ENCODE data around the gene CUL2. TPM values are rescaled to one million over a fixed set of nuclear protein-coding genes. Genes with fewer than 3 reads are reported as not detected.
A peak's percentile ranks its signal among the peaks of the same experiment; 100 is the strongest.

The CUL2 gene
- total and polyA plus RNA-seq, 7 donors: 12.0 to 37.1 (median 22.5) TPM

- WGBS, 2 donors: 94 to 95% methylated on average over 17 of the region's 17 CpGs
- Histone ChIP-seq H3K4me1 (peaks cover 0 to 21% (median 10%) of the 10 kb centered on the region in 4 donors), H3K36me3 (no peaks in the 10 kb centered on the region), H3K4me3 (no peak overlapping the region), H3K27ac (no peak overlapping the region), H3K27me3 (no peaks in the 10 kb centered on the region), H3K9me3 (no peaks in the 10 kb centered on the region)
- no peak for TF ChIP-seq EP300 (IDR thresholded peaks at IDR 0.05)
- no peak for TF ChIP-seq POLR2AphosphoS5 (IDR thresholded peaks at IDR 0.05)
- no peak for TF ChIP-seq CTCF (IDR thresholded peaks at IDR 0.05)
- no peak for TF ChIP-seq POLR2A (IDR thresholded peaks at IDR 0.05)
- intact Hi-C loops (cut with DNase I): no loop called here
- DNase-seq: no peak
Measured at GRCh38 chr10:34969171-34969570, 121.0 kb downstream of the CUL2 start.

- 78 to 84% methylated on average over 14 of the region's 14 CpGs for WGBS, 2 donors
- no peak overlapping the region for H3K4me3 ChIP-seq
- DNase-seq: no peak
- H3K36me3 ChIP-seq: no peaks in the 10 kb centered on the region
- H3K4me1 ChIP-seq: peaks cover 0 to 21% (median 10%) of the 10 kb centered on the region in 4 donors
- intact Hi-C loops (cut with DNase I): no loop called here
- peak in 2 of 4 donors; percentile 39 to 40 for TF ChIP-seq POLR2AphosphoS5 (IDR thresholded peaks at IDR 0.05)
- no peak for TF ChIP-seq POLR2A (IDR thresholded peaks at IDR 0.05)
- H3K27me3 ChIP-seq: no peaks in the 10 kb centered on the region
- no peaks in the 10 kb centered on the region for H3K9me3 ChIP-seq
- H3K27ac ChIP-seq: peak overlapping the region in 3 of 4 donors; percentile 66 to 69 (median 67)
Measured at GRCh38 chr10:34967335-34967880, 122.7 kb downstream of the CUL2 start.

GRCh38 chr10:34966451-34966850 lies 123.7 kb downstream of the CUL2 start:
- no peak for DNase-seq
- Histone ChIP-seq H3K27me3 (no peaks in the 10 kb centered on the region), H3K9me3 (no peaks in the 10 kb centered on the region), H3K36me3 (no peaks in the 10 kb centered on the region), H3K27ac (no peak overlapping the region), H3K4me1 (peaks cover 0 to 21% (median 10%) of the 10 kb centered on the region in 4 donors), H3K4me3 (no peak overlapping the region)
- intact Hi-C loops (cut with DNase I): no loop called here
- WGBS, 2 donors: 83% methylated on average over 5 of the region's 5 CpGs
- TF ChIP-seq POLR2A (IDR thresholded peaks at IDR 0.05) (no peak), CTCF (IDR thresholded peaks at IDR 0.05) (no peak), EP300 (IDR thresholded peaks at IDR 0.05) (no peak), POLR2AphosphoS5 (IDR thresholded peaks at IDR 0.05) (no peak)

- Histone ChIP-seq H3K4me3 (no peak overlapping the region), H3K36me3 (no peaks in the 10 kb centered on the region), H3K9me3 (no peaks in the 10 kb centered on the region), H3K27ac (no peak overlapping the region), H3K27me3 (no peaks in the 10 kb centered on the region), H3K4me1 (peaks cover 0 to 21% (median 10%) of the 10 kb centered on the region in 4 donors)
- TF ChIP-seq POLR2AphosphoS5 (IDR thresholded peaks at IDR 0.05): no peak
- no peak for TF ChIP-seq EP300 (IDR thresholded peaks at IDR 0.05)
- WGBS, 2 donors: 50 to 69% methylated on average over 5 of the region's 5 CpGs
- intact Hi-C loops (cut with DNase I): no loop called here
- no peak for DNase-seq
Measured at GRCh38 chr10:34966040-34966439, 124.1 kb downstream of the CUL2 start.

- no peak for DNase-seq
Measured at GRCh38 chr10:34964166-34964800, 125.9 kb downstream of the CUL2 start.

More at GRCh38 chr10:34964166-34964800, 125.9 kb downstream of the CUL2 start:
- TF ChIP-seq CTCF (IDR thresholded peaks at IDR 0.05) (no peak), POLR2A (IDR thresholded peaks at IDR 0.05) (no peak), EP300 (IDR thresholded peaks at IDR 0.05) (no peak), POLR2AphosphoS5 (IDR thresholded peaks at IDR 0.05) (no peak)
- Histone ChIP-seq H3K36me3 (no peaks in the 10 kb centered on the region), H3K27me3 (no peaks in the 10 kb centered on the region), H3K9me3 (no peaks in the 10 kb centered on the region), H3K27ac (no peak overlapping the region), H3K4me3 (no peak overlapping the region), H3K4me1 (peaks cover 0 to 21% (median 10%) of the 10 kb centered on the region in 4 donors)
- intact Hi-C loops (cut with DNase I): no loop called here
- WGBS, 2 donors: 96 to 98% methylated on average over 13 of the region's 13 CpGs
